Esophagus (tissue), 2 donors: ENCODE results near the gene ANKRD2. TPM values are rescaled to one million over a fixed set of nuclear protein-coding genes. Genes with fewer than 3 reads are reported as not detected.
"Not testable (repeated sequence)": the region's sequence is repeated elsewhere in the genome, so short reads cannot be mapped to it uniquely, and the experiment has no call there.

ENCODE experiments used
- H3K27ac ChIP-seq, 2 donors: one replicate each; pipeline ENCODE4 v1.5.1; 2013; ENCODE audit warnings: low read depth in 2 of 2, mild to moderate bottlenecking in 2 of 2, inconsistent platforms in 1 of 2, low read length in 1 of 2, moderate library complexity in 1 of 2
- H3K27me3 ChIP-seq, 2 donors: one replicate each; pipeline ENCODE4 v1.6.1; 2013; ENCODE audit warnings: low read length in 2 of 2, control low read depth in 1 of 2, mild to moderate bottlenecking in 1 of 2; ENCODE audit not compliant: insufficient read depth in 2 of 2, control insufficient read depth in 1 of 2
- H3K36me3 ChIP-seq, 2 donors: one replicate each; pipeline ENCODE4 v1.6.1; 2013; ENCODE audit warnings: low read length in 1 of 2; ENCODE audit not compliant: control insufficient read depth in 2 of 2, insufficient read depth in 2 of 2
- H3K4me1 ChIP-seq, 2 donors: one replicate each; pipeline ENCODE4 v1.6.1; 2013; ENCODE audit warnings: low read length in 1 of 2; ENCODE audit not compliant: control insufficient read depth in 2 of 2, insufficient read depth in 2 of 2
- H3K4me3 ChIP-seq, 2 donors: one replicate each; pipeline ENCODE4 v1.5.1; 2013; ENCODE audit warnings: low read length in 2 of 2, mild to moderate bottlenecking in 2 of 2, low read depth in 1 of 2, moderate library complexity in 1 of 2
- H3K9me3 ChIP-seq, 2 donors: one replicate each; pipeline ENCODE4 v1.6.1; 2013; ENCODE audit warnings: mild to moderate bottlenecking in 2 of 2, low read depth in 1 of 2, low read length in 1 of 2, moderate library complexity in 1 of 2; ENCODE audit not compliant: control insufficient read depth in 2 of 2, insufficient read depth in 1 of 2
- WGBS, 2 donors: extraction: QIAGEN DNeasy Blood & Tissue Kit; methylation state at CpG; one replicate each; pipeline ENCODE4 v1.1.7; 2013; 5-methylcytosine and 5-hydroxymethylcytosine counted together
- polyA plus RNA-seq, 2 donors: library from polyadenylated mRNA; stranded (reverse); fragments of 200-250 nt; gene quantifications; one replicate each; pipeline ENCODE4 v1.2.3, GENCODE V29; 2013
- donor health status: healthy with polysubstance abuse.
- donor health status: Bipolar disorder and iron deficiency.

ANKRD2 gene
- polyA plus RNA-seq, 2 donors, result 0.43 to 0.46 TPM

- not testable (repeated sequence) for H3K4me3 ChIP-seq, H3K36me3 ChIP-seq, H3K4me1 ChIP-seq, H3K27ac ChIP-seq, H3K27me3 ChIP-seq, H3K9me3 ChIP-seq
- 89 to 95% methylated on average over 5 of the region's 5 CpGs for WGBS, 2 donors
Measured at GRCh38 chr10:97554336-97554735, 18.2 kb upstream of the ANKRD2 start.

DNA sequence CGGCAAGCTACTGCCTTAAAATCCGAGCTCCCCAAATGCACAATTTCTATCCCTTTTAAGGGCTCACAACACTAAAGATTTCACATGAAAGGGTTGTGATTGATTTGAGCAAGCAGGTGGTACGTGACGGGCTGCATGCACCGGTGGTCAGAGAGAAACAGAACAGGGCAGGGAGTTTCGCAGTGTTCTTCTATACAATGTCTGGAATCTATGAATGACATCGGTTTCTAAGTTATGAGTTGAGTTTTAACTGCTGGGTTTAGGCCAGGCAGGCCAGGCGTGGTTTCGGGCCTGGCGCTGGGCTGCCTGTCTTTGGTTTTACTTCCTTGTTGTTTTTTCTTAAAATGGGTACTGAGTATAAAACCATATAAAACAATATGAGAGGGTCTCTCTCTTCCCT, 17.0 kb upstream of the ANKRD2 start:
- not testable (repeated sequence) for H3K9me3 ChIP-seq, H3K36me3 ChIP-seq, H3K4me3 ChIP-seq, H3K27ac ChIP-seq, H3K27me3 ChIP-seq, H3K4me1 ChIP-seq
- WGBS, 2 donors, result 80 to 86% methylated on average over 8 to 10 of the region's 10 CpGs

GRCh38 chr10:97560731-97561381, 11.7 kb upstream of the ANKRD2 start:
- H3K27ac ChIP-seq, result not testable (repeated sequence)

DNA sequence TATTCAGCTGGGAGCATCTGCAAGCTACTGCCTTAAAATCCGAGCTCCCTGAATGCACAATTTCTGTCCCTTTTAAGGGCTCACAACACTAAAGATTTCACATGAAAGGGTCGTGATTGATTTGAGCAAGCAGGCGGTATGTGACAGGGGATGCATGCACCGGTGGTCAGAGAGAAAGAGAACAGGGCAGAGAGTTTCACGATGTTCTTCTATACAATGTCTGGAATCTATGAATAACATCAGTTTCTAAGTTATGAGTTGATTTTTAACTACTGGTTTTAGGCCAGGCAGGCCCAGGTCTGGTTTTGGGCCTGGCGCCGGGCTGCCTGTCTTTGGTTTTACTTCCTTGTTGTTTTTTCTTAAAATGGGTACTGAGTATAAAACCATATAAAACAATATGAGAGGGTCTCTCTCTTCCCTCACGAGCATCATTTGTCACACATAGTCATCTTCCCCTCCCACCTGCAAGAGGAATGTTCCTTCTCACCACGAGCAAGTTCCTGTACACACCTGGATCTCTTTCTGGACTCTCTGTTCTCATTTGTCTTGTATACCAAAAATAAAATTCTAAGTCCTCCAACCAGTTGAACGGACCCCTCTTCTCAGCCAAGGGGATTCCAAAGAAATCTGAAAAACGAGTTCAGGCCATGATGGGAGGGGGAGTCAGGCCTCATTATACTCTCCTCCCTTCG, 11.0 kb upstream of the ANKRD2 start:
- H3K4me1 ChIP-seq, H3K9me3 ChIP-seq, H3K27ac ChIP-seq, H3K27me3 ChIP-seq, H3K4me3 ChIP-seq, H3K36me3 ChIP-seq: not testable (repeated sequence)
- WGBS, 2 donors, result 86 to 89% methylated on average over 12 of the region's 12 CpGs

More at GRCh38 chr10:97560731-97561381, 11.7 kb upstream of the ANKRD2 start:
- not testable (repeated sequence) for H3K4me1 ChIP-seq, H3K4me3 ChIP-seq, H3K27me3 ChIP-seq, H3K9me3 ChIP-seq, H3K36me3 ChIP-seq
- WGBS, 2 donors, result 71 to 76% methylated on average over 17 of the region's 17 CpGs

DNA sequence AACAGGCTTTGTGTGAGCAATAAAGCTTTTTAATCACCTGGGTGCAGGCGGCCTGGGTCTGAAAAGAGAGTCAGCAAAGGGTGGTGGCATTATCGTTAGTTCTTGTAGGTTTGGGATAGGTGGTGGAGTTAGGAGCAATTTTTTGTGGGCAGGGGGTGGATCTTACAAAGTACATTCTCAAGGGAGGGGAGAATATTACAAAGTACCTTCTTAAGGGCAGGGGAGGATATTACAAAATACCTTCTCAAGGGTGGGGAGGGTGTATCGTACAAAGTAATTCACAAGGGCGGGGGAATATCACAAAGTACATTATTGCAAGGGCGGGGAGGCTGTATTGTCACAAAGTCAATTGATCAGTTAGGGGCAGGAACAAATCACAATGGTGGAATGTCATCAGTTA, 10.2 kb upstream of the ANKRD2 start:
- not testable (repeated sequence) for H3K27ac ChIP-seq, H3K36me3 ChIP-seq, H3K4me3 ChIP-seq, H3K4me1 ChIP-seq, H3K9me3 ChIP-seq, H3K27me3 ChIP-seq
- 89 to 93% methylated on average over 5 of the region's 5 CpGs for WGBS, 2 donors

- Histone ChIP-seq H3K27ac (no peak overlapping the region), H3K36me3 (peaks cover 0 to 4% of the 10 kb centered on the region in 2 donors), H3K9me3 (no peaks in the 10 kb centered on the region), H3K4me1 (no peaks in the 10 kb centered on the region), H3K27me3 (no peaks in the 10 kb centered on the region), H3K4me3 (no peak overlapping the region)
- WGBS, 2 donors, result 95 to 97% methylated on average over 4 of the region's 4 CpGs
Measured at GRCh38 chr10:97563337-97563736, 9.2 kb upstream of the ANKRD2 start.

GRCh38 chr10:97564776-97565175, 7.8 kb upstream of the ANKRD2 start:
- H3K36me3 ChIP-seq, result peaks cover 0 to 4% of the 10 kb centered on the region in 2 donors
- WGBS, 2 donors, result 90 to 92% methylated on average over 4 of the region's 4 CpGs
- H3K27me3 ChIP-seq, result no peaks in the 10 kb centered on the region
- H3K4me1 ChIP-seq, result no peaks in the 10 kb centered on the region
- no peaks in the 10 kb centered on the region for H3K9me3 ChIP-seq
- H3K4me3 ChIP-seq, result no peak overlapping the region
- no peak overlapping the region for H3K27ac ChIP-seq

DNA sequence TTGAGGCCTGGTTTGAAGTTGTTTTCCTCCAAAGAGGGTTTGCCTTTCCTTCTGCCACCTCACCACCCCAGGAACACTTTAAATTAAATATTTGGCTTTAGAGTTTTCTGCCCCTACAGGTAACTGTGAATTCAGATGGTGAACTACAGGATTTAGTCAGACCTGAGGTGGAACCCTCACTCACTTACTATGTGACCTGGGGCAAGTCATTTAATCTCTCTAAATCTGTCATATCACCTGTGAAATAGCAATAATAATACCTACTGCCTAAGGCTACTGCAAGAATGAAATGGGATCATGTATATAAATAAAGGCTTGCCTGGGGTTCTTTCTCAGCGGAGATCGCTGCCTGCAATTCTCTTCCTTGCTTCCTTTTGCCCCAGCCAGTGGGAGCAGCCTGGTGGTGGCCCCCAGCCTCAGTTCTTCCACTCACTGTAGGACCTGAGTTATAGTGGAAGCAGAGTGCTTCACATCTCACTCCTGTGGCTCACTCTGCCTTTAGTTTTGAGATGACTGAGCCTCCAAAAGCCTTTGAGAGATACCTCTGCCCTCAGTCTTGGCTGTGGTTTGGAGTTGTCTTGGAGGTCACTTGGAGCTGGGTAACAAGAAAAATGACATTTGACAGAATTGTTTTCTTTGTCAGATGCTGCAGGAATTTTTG, 6.1 kb upstream of the ANKRD2 start:
- Histone ChIP-seq H3K27ac (no peak overlapping the region), H3K9me3 (no peaks in the 10 kb centered on the region), H3K36me3 (peaks cover 0 to 6% of the 10 kb centered on the region in 2 donors), H3K27me3 (no peaks in the 10 kb centered on the region), H3K4me1 (peaks cover 0 to 11% of the 10 kb centered on the region in 2 donors), H3K4me3 (no peak overlapping the region)
- 46 to 82% methylated on average over 2 of the region's 2 CpGs for WGBS, 2 donors

- H3K36me3 ChIP-seq, result peaks cover 0 to 6% of the 10 kb centered on the region in 2 donors
- H3K27ac ChIP-seq, result no peak overlapping the region
- WGBS, 2 donors, result 93 to 96% methylated on average over 15 of the region's 15 CpGs
- H3K4me1 ChIP-seq, result peaks cover 4 to 17% of the 10 kb centered on the region in 2 donors
- no peaks in the 10 kb centered on the region for H3K9me3 ChIP-seq
- H3K4me3 ChIP-seq, result no peak overlapping the region
- H3K27me3 ChIP-seq, result no peaks in the 10 kb centered on the region
Measured at GRCh38 chr10:97567891-97568290, 4.7 kb upstream of the ANKRD2 start.
